ENCODE data around the gene ZBTB7C.

GRCh38 chr18:48032876-48033789 is 376.1 kb downstream of the ZBTB7C start:
- no peak for TF ChIP-seq JUNB (IDR thresholded peaks at IDR 0.05)
- TF ChIP-seq, protein P1, sequence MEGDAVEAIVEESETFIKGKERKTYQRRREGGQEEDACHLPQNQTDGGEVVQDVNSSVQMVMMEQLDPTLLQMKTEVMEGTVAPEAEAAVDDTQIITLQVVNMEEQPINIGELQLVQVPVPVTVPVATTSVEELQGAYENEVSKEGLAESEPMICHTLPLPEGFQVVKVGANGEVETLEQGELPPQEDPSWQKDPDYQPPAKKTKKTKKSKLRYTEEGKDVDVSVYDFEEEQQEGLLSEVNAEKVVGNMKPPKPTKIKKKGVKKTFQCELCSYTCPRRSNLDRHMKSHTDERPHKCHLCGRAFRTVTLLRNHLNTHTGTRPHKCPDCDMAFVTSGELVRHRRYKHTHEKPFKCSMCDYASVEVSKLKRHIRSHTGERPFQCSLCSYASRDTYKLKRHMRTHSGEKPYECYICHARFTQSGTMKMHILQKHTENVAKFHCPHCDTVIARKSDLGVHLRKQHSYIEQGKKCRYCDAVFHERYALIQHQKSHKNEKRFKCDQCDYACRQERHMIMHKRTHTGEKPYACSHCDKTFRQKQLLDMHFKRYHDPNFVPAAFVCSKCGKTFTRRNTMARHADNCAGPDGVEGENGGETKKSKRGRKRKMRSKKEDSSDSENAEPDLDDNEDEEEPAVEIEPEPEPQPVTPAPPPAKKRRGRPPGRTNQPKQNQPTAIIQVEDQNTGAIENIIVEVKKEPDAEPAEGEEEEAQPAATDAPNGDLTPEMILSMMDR (IDR thresholded peaks at IDR 0.05 in 2 of 3, conservative IDR thresholded peaks at IDR 0.05 in 1 of 3; ENCODE audit: control insufficient read depth in 2 of 3, extremely low read depth in 1 of 3, insufficient read depth in 1 of 3, low read depth in 3 of 3, low read length in 3 of 3): no peak
- no peak for TF ChIP-seq FOXM1 (IDR thresholded peaks at IDR 0.05; ENCODE audit: low read depth, low read length)
- TF ChIP-seq CUX1 (IDR thresholded peaks at IDR 0.05; ENCODE audit: insufficient replicate concordance, low read depth, low read length): no peak
- no peak for TF ChIP-seq POLR2A (IDR thresholded peaks at IDR 0.05; ENCODE audit: low read depth, low read length)
- TF ChIP-seq EP300 (IDR thresholded peaks at IDR 0.05; ENCODE audit: borderline replicate concordance in 1 of 2, control insufficient read depth in 1 of 2, low read depth in 2 of 2, low read length in 2 of 2): no peak

Measured in GM12878 (cell line).